ENCODE data around the gene PTPRK. TPM values are rescaled to one million over a fixed set of nuclear protein-coding genes. Genes with fewer than 3 reads are reported as not detected.

Gene PTPRK
- total RNA-seq, 2 experiments from 2014 or later = 7.9 to 9.1 TPM

- POLR2A ChIA-PET = no interaction called here
These were observed 162.1 kb downstream of the PTPRK start for GRCh38 chr6:128358244-128358776.

GRCh38 chr6:128357392-128358130, 162.8 kb downstream of the PTPRK start:
- ChIA-PET CTCF (no interaction called here), POLR2A (no interaction called here)

More at GRCh38 chr6:128358244-128358776, 162.1 kb downstream of the PTPRK start:
- CTCF ChIA-PET = no interaction called here

- ChIA-PET POLR2A (no interaction called here), CTCF (no interaction called here)
These were observed 168.0 kb downstream of the PTPRK start for GRCh38 chr6:128352366-128352765.

- CTCF ChIA-PET = no interaction called here
- POLR2A ChIA-PET = no interaction called here
These were observed 169.2 kb downstream of the PTPRK start for GRCh38 chr6:128351255-128351514.

GRCh38 chr6:128350416-128351254, 169.8 kb downstream of the PTPRK start:
- CTCF ChIA-PET = no interaction called here
- POLR2A ChIA-PET = no interaction called here

- ChIA-PET CTCF (no interaction called here), POLR2A (no interaction called here)
These were observed 173.3 kb downstream of the PTPRK start for GRCh38 chr6:128347123-128347522.

GRCh38 chr6:128346569-128346968, 173.8 kb downstream of the PTPRK start:
- CTCF ChIA-PET = no interaction called here
- POLR2A ChIA-PET = no interaction called here

- ChIA-PET POLR2A (no interaction called here), CTCF (no interaction called here)
These were observed 175.1 kb downstream of the PTPRK start for GRCh38 chr6:128345278-128345677.

GRCh38 chr6:128343706-128344105, 176.7 kb downstream of the PTPRK start:
- CTCF ChIA-PET = no interaction called here
- POLR2A ChIA-PET = no interaction called here

GRCh38 chr6:128339635-128340450, 180.6 kb downstream of the PTPRK start:
- CTCF ChIA-PET = no interaction called here
- POLR2A ChIA-PET = no interaction called here

- ChIA-PET POLR2A (no interaction called here), CTCF (no interaction called here)
These were observed 182.8 kb downstream of the PTPRK start for GRCh38 chr6:128337619-128338018.

- ChIA-PET CTCF (no interaction called here), POLR2A (no interaction called here)
These were observed 183.8 kb downstream of the PTPRK start for GRCh38 chr6:128336436-128337095.

GRCh38 chr6:128335963-128336362, 184.4 kb downstream of the PTPRK start:
- POLR2A ChIA-PET = no interaction called here
- CTCF ChIA-PET = no interaction called here

- ChIA-PET CTCF (no interaction called here), POLR2A (no interaction called here)
These were observed 186.7 kb downstream of the PTPRK start for GRCh38 chr6:128333581-128334223.

- ChIA-PET CTCF (interaction anchor here (0.6 to 1.4 kb wide), 3 partner anchors 472 to 800 kb away, joined by 3 to 14 read pairs (median 6); no protein-coding TSS in a partner anchor), POLR2A (no interaction called here)
These were observed 192.5 kb downstream of the PTPRK start for GRCh38 chr6:128327890-128328289.

GRCh38 chr6:128323011-128323410, 197.4 kb downstream of the PTPRK start:
- POLR2A ChIA-PET = no interaction called here

GRCh38 chr6:128319946-128320345, 200.5 kb downstream of the PTPRK start:
- CTCF ChIA-PET = no interaction called here

More at GRCh38 chr6:128323011-128323410, 197.4 kb downstream of the PTPRK start:
- CTCF ChIA-PET = no interaction called here

GRCh38 chr6:128319157-128319556, 201.2 kb downstream of the PTPRK start:
- POLR2A ChIA-PET = no interaction called here
- CTCF ChIA-PET = no interaction called here

More at GRCh38 chr6:128319946-128320345, 200.5 kb downstream of the PTPRK start:
- POLR2A ChIA-PET = no interaction called here

GRCh38 chr6:128316258-128316929, 204.0 kb downstream of the PTPRK start:
- CTCF ChIA-PET = no interaction called here

More at GRCh38 chr6:128316258-128316929, 204.0 kb downstream of the PTPRK start:
- POLR2A ChIA-PET = no interaction called here
